ENCODE results near the gene RBM20. TPM values are rescaled to one million over a fixed set of nuclear protein-coding genes. Genes with fewer than 3 reads are reported as not detected.

Gene RBM20
- total RNA-seq, 2 donors from 2014 or later, result 7.8 to 13.9 TPM

DNA sequence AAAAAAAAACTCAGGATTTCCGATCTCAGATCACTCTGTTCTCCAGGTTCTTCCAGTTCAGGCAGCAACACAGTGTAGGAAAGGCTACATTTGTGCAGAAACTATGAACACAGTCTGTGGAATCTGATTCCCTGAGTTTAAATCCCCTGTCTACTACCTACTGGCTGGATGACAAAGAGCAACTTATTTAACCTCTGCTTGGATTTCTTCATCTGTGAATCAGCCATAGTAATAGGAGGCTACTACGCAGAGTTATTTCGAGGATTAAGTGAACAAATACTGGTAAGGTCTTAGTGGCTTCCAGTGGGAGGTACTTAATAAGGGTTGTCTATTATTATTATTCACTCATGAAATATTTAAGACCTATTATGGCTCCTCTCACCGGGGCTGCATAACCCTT is 183.3 kb downstream of the RBM20 start:
- H3K36me3 ChIP-seq, result peaks cover 2% of the 10 kb centered on the region
- no peaks in the 10 kb centered on the region for H3K9me3 ChIP-seq
- DNase-seq (ENCODE audit: low spot score) (no peak), ATAC-seq (ENCODE audit: insufficient number of reproducible peaks, low FRiP score, low read depth) (peak; percentile 63)
- peaks cover 20 to 48% of the 10 kb centered on the region in 2 donors for H3K4me1 ChIP-seq (ENCODE audit: control insufficient read depth in 1 of 2, low read depth in 2 of 2)
- H3K4me3 ChIP-seq, result peak overlapping the region; percentile 37
- H3K27ac ChIP-seq, result peak overlapping the region; percentile 81 to 88
- TF ChIP-seq, protein P1, sequence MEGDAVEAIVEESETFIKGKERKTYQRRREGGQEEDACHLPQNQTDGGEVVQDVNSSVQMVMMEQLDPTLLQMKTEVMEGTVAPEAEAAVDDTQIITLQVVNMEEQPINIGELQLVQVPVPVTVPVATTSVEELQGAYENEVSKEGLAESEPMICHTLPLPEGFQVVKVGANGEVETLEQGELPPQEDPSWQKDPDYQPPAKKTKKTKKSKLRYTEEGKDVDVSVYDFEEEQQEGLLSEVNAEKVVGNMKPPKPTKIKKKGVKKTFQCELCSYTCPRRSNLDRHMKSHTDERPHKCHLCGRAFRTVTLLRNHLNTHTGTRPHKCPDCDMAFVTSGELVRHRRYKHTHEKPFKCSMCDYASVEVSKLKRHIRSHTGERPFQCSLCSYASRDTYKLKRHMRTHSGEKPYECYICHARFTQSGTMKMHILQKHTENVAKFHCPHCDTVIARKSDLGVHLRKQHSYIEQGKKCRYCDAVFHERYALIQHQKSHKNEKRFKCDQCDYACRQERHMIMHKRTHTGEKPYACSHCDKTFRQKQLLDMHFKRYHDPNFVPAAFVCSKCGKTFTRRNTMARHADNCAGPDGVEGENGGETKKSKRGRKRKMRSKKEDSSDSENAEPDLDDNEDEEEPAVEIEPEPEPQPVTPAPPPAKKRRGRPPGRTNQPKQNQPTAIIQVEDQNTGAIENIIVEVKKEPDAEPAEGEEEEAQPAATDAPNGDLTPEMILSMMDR (IDR thresholded peaks at IDR 0.05), result no peak
- no peaks in the 10 kb centered on the region for H3K27me3 ChIP-seq (replicated peaks; ENCODE audit: insufficient read depth)

DNA sequence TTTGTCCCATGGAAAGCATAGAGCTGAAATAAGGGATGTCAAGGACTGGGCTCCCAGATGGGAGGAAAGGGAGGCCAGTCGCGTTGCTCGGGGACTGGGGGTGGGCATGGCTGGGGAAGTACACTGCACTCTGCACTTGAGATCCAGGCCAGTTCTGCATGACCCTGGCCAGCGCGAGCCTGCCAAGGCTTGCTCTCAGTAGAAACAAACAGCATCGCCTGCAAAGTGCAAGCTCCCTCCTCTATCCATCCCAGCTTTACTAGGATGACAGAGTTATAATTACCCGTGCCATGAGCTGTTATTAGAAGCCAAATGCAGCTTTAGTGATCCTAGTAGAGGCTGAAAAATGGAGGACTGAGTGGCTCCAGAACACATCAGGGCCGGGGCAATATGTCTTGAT is 183.7 kb downstream of the RBM20 start:
- Histone ChIP-seq H3K36me3 (peaks cover 2% of the 10 kb centered on the region), H3K4me1 (ENCODE audit: control insufficient read depth in 1 of 2, low read depth in 2 of 2) (peaks cover 17 to 44% of the 10 kb centered on the region in 2 donors), H3K9me3 (no peaks in the 10 kb centered on the region), H3K4me3 (peak overlapping the region; percentile 37), H3K27ac (peak overlapping the region; percentile 81 to 88), H3K27me3 (replicated peaks; ENCODE audit: insufficient read depth) (no peaks in the 10 kb centered on the region)
- TF ChIP-seq, protein P1 (IDR thresholded peaks at IDR 0.05), result no peak
- ATAC-seq (ENCODE audit: insufficient number of reproducible peaks, low FRiP score, low read depth), result peak; percentile 12
- DNase-seq (ENCODE audit: low spot score), result no peak

DNA sequence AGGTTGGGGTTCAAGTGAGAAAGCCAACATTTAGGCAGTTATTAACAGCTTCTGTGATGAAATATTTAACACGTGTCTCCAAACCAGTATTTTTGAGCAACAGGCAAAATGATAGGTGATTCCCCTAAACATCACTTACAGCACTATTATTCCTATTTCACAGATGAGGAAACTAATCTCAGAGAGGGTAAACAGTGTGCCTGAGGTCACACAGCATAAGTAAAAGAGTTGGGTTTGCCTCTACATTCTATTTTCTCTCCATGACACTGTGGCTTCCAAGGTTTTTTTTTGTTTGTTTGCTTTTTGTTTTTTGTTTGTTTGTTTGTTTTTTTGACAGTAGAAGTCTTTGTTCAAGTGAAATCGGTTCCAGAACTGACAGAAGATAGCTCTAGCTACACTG is 184.4 kb downstream of the RBM20 start:
- H3K4me1 ChIP-seq (ENCODE audit: control insufficient read depth in 1 of 2, low read depth in 2 of 2), result peaks cover 10 to 37% of the 10 kb centered on the region in 2 donors
- ATAC-seq (ENCODE audit: insufficient number of reproducible peaks, low FRiP score, low read depth), result no peak
- H3K36me3 ChIP-seq, result peaks cover 2% of the 10 kb centered on the region
- DNase-seq (ENCODE audit: low spot score), result no peak
- no peaks in the 10 kb centered on the region for H3K9me3 ChIP-seq
- no peak overlapping the region for H3K4me3 ChIP-seq
- no peaks in the 10 kb centered on the region for H3K27me3 ChIP-seq (replicated peaks; ENCODE audit: insufficient read depth)
- TF ChIP-seq, protein P1 (IDR thresholded peaks at IDR 0.05), result no peak
- peak overlapping the region; percentile 81 to 88 for H3K27ac ChIP-seq

DNA sequence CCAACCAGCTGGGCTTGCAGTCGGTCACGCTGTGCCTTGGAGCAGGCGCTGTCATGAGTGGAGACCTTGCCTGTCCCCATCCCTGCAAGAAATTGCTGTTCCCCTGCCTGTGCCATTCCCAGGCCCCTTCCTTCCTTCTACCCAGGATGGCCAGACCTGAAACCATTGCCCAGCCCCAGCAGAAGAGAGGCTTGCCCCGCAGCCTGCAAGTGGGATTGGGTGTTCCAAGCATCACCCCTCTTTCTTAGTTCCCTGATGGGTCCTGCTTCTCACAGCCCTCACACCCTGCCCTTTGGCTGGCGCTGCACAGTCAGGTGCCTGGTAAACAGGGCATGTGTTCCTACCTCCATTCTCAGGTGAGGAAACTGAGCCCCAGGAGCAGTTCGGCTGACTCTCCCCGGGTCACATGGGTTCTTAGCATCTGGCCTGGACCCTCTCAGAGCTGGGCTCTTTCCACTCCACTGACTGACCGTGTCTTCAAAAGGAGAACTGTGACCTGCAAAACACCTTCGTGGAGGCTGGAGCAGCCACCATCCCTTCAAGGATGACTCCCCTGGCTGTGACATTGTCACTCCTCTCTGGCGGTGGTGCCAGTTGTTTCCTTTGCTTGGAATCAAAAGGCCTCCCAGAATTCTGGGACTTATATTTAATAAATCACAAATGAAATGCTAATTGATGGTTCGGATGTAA is 185.7 kb downstream of the RBM20 start:
- DNase-seq (ENCODE audit: low spot score) (no peak), ATAC-seq (ENCODE audit: insufficient number of reproducible peaks, low FRiP score, low read depth) (no peak)
- Histone ChIP-seq H3K27me3 (replicated peaks; ENCODE audit: insufficient read depth) (no peaks in the 10 kb centered on the region), H3K4me1 (ENCODE audit: control insufficient read depth in 1 of 2, low read depth in 2 of 2) (peaks cover 10 to 46% of the 10 kb centered on the region in 2 donors), H3K4me3 (no peak overlapping the region), H3K27ac (peak overlapping the region; percentile 81 to 88), H3K36me3 (peaks cover 2% of the 10 kb centered on the region), H3K9me3 (no peaks in the 10 kb centered on the region)
- TF ChIP-seq, protein P1 (IDR thresholded peaks at IDR 0.05), result no peak

DNA sequence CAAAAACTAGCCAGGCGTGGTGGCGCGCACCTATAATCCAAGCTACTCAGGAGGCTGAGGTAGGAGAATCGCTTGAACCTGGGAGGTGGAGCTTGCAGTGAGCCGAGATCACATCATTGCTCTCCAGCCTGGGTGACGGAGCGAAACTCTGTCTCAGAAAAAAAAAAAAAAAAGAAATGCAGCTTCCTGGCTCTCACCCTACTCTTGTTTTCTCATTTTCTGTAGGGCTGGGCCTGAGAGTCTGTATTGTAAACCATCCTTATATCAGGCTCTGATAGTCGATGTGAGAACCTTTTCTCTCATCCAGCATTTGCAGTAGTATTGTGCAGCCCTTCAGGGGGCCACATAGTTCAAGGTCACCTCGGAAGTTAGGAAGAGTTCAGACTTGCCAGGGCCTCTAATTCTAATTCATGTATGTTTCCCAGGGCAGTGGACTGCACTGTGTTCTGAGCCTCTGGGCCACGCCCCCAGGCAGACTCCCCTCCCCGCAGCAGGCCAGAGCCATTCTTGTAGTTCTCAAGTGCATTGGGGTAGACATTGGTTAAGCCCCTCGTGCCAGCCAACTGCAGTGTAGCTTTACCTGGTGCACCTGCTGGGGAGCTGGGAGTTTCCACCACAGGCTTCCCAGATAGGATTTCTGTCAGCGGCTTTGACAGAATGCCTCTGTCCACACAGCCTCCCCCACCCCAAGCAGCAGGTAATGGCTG is 189.3 kb downstream of the RBM20 start:
- peaks cover 19 to 63% of the 10 kb centered on the region in 2 donors for H3K4me1 ChIP-seq (ENCODE audit: control insufficient read depth in 1 of 2, low read depth in 2 of 2)
- H3K27me3 ChIP-seq (replicated peaks; ENCODE audit: insufficient read depth), result no peaks in the 10 kb centered on the region
- no peak for ATAC-seq (ENCODE audit: insufficient number of reproducible peaks, low FRiP score, low read depth)
- TF ChIP-seq, protein P1 (IDR thresholded peaks at IDR 0.05), result no peak
- peak overlapping the region in 1 of 2 donors; percentile 79 for H3K27ac ChIP-seq
- no peak overlapping the region for H3K4me3 ChIP-seq
- H3K36me3 ChIP-seq, result no peaks in the 10 kb centered on the region
- no peak for DNase-seq (ENCODE audit: low spot score)
- H3K9me3 ChIP-seq, result no peaks in the 10 kb centered on the region
